Gastrocnemius medialis (tissue), 4 donors: Measurements from ENCODE around the gene LRRK1.

Experiments
- CTCF ChIP-seq, 5 experiments: fragments of 450-650 bp in 3 of 5; fragments of 200-600 bp in 2 of 5; sonication (generic) in 2 of 5; IDR thresholded peaks in 4 of 5; conservative IDR thresholded peaks in 1 of 5; 1 replicate in 4 of 5; 2 replicates in 1 of 5; pipeline ENCODE4 v1.5.1; 2016 to 2019; ENCODE audit warnings: antibody characterized with exemption in 5 of 5, mild to moderate bottlenecking in 3 of 5, moderate library complexity in 3 of 5
- POLR2A ChIP-seq, 2 donors: fragments of 450-650 bp; IDR thresholded peaks; one replicate each; pipeline ENCODE4 v1.6.1; 2017; ENCODE audit warnings: antibody characterized with exemption in 2 of 2, mild to moderate bottlenecking in 2 of 2, moderate library complexity in 2 of 2

GRCh38 chr15:101102746-101103145 is 183.6 kb downstream of the LRRK1 start:
- TF ChIP-seq CTCF (IDR thresholded peaks at IDR 0.05 in 4 of 5, conservative IDR thresholded peaks at IDR 0.05 in 1 of 5) (no peak), POLR2A (IDR thresholded peaks at IDR 0.05) (no peak)
